WTC11 (cell line): ENCODE data around the gene HPS1.

Source experiments
- ETV6 ChIP-seq: sonication (generic); formaldehyde crosslinking; IDR thresholded peaks from 2 replicates; pipeline ENCODE4 v1.8.1; 2022; ENCODE audit warnings: mild to moderate bottlenecking, missing genetic modification reagents
- IRF2 ChIP-seq: sonication (generic); formaldehyde crosslinking; IDR thresholded peaks from 2 replicates; pipeline ENCODE4 v1.8.0; 2022; ENCODE audit warnings: low read depth, missing genetic modification reagents, borderline replicate concordance
- MXD4 ChIP-seq: fragments of 250-450 bp; sonication (Bioruptor Pico); IDR thresholded peaks from 2 replicates; pipeline ENCODE4 v1.8.0; 2021; ENCODE audit warnings: mild to moderate bottlenecking, moderate library complexity, borderline replicate concordance
- ZBTB21 ChIP-seq: sonication (generic); formaldehyde crosslinking; IDR thresholded peaks from 2 replicates; pipeline ENCODE4 v1.8.1; 2023; ENCODE audit warnings: mild to moderate bottlenecking, missing genetic modification reagents, borderline replicate concordance
- ZNF121 ChIP-seq: sonication (generic); formaldehyde crosslinking; IDR thresholded peaks from 2 replicates; pipeline ENCODE4 v1.8.0; 2023; ENCODE audit warnings: missing genetic modification reagents
- TF ChIP-seq, protein P1 (sequence below): sonication (generic); formaldehyde crosslinking; IDR thresholded peaks from 2 replicates; pipeline ENCODE4 v1.8.1; 2022; ENCODE audit warnings: mild to moderate bottlenecking, missing genetic modification reagents, moderate library complexity, borderline replicate concordance
- TF ChIP-seq, protein P2 (sequence below): fragments of 200-600 bp; IDR thresholded peaks from 2 replicates; pipeline ENCODE4 v1.8.0; 2022; ENCODE audit warnings: antibody characterized with exemption

GRCh38 chr10:98446661-98447221 lies at the start of gene HPS1:
- TF ChIP-seq MXD4 (CRISPR knock-in tag): no peak
- no peak for TF ChIP-seq ZNF121 (CRISPR knock-in tag)
- TF ChIP-seq, protein P1, sequence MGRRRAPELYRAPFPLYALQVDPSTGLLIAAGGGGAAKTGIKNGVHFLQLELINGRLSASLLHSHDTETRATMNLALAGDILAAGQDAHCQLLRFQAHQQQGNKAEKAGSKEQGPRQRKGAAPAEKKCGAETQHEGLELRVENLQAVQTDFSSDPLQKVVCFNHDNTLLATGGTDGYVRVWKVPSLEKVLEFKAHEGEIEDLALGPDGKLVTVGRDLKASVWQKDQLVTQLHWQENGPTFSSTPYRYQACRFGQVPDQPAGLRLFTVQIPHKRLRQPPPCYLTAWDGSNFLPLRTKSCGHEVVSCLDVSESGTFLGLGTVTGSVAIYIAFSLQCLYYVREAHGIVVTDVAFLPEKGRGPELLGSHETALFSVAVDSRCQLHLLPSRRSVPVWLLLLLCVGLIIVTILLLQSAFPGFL (CRISPR knock-in tag): no peak
- TF ChIP-seq IRF2 (CRISPR knock-in tag): no peak
- TF ChIP-seq ETV6 (CRISPR knock-in tag): peak; percentile 85; the same call in 1 of the 2 replicates
- TF ChIP-seq, protein P2, sequence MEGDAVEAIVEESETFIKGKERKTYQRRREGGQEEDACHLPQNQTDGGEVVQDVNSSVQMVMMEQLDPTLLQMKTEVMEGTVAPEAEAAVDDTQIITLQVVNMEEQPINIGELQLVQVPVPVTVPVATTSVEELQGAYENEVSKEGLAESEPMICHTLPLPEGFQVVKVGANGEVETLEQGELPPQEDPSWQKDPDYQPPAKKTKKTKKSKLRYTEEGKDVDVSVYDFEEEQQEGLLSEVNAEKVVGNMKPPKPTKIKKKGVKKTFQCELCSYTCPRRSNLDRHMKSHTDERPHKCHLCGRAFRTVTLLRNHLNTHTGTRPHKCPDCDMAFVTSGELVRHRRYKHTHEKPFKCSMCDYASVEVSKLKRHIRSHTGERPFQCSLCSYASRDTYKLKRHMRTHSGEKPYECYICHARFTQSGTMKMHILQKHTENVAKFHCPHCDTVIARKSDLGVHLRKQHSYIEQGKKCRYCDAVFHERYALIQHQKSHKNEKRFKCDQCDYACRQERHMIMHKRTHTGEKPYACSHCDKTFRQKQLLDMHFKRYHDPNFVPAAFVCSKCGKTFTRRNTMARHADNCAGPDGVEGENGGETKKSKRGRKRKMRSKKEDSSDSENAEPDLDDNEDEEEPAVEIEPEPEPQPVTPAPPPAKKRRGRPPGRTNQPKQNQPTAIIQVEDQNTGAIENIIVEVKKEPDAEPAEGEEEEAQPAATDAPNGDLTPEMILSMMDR: no peak
- TF ChIP-seq ZBTB21: no peak
